Measurements from ENCODE around the gene PKMYT1.

GRCh38 chr16:2937170-2937569, 43.1 kb downstream of the PKMYT1 start:
- no peak for TF ChIP-seq CTCF (IDR thresholded peaks at IDR 0.05)
- TF ChIP-seq POLR2A (IDR thresholded peaks at IDR 0.05) = no peak

Measured in right lobe of liver (tissue), 4 donors.